ENCODE results near the gene PARN. TPM values are rescaled to one million over a fixed set of nuclear protein-coding genes. Genes with fewer than 3 reads are reported as not detected.
A peak's percentile ranks its signal among the peaks of the same experiment; 100 is the strongest.

PARN gene
- total and polyA plus RNA-seq, 2 experiments from 2014 or later: 32.5 to 61.3 TPM

DNA sequence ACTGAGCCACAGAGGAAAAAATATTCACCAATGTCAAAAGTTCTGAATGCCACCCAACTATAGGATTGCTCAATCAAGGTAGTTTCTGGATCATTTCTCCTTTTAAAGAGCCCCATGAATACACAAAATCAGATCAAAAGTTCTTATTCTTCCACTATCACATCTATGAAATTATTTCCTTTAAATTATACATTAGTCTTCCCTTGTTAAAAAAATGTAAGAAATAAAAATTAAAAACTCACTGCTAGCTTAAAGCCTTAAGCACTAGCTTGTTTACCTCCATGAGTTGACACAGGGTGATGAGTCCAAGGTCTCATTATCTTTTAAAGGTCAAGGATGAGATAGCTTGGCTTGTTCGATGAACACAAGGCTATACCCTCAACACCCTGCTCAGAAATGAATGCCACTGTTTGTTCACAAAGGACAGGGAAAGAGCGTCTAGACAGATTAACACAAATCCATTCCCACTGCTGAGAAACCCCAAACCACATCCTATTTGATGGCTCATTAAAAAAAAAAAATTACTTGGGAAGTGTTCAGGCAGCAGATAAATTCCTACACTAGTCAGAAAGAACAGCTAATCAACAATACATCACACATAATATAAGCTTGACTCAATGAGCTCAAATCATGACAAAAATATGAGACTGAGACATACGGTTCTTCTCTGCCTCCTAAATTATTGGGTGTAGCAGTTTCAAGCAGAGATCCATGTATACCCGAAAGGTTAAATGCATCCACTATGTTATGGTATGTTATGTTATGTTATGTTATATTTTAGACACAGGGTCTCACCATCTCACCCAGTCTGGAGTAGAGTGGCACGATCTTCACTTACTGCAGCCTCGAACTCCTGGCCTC lies 118.9 kb downstream of the PARN start (continued):
- TF ChIP-seq ZNF114 (CRISPR knock-in tag; IDR thresholded peaks at IDR 0.05) (no peak), CREB1 (CRISPR knock-in tag; IDR thresholded peaks at IDR 0.05; ENCODE audit: low read depth) (no peak), POLR2AphosphoS5 (IDR thresholded peaks at IDR 0.05; ENCODE audit: low read depth) (no peak), EZH2 (IDR thresholded peaks at IDR 0.05; ENCODE audit: low read depth, unreplicated experiment) (no peak), ZNF331 (CRISPR knock-in tag; IDR thresholded peaks at IDR 0.05; ENCODE audit: low read depth) (no peak), JUNB (IDR thresholded peaks at IDR 0.05; ENCODE audit: unreplicated experiment) (no peak), STAT1 (IDR thresholded peaks at IDR 0.05; ENCODE audit: unreplicated experiment) (no peak), CTCF (conservative IDR thresholded peaks at IDR 0.05; ENCODE audit: low read depth in 2 of 2) (no peak)
- TF ChIP-seq, protein P1, sequence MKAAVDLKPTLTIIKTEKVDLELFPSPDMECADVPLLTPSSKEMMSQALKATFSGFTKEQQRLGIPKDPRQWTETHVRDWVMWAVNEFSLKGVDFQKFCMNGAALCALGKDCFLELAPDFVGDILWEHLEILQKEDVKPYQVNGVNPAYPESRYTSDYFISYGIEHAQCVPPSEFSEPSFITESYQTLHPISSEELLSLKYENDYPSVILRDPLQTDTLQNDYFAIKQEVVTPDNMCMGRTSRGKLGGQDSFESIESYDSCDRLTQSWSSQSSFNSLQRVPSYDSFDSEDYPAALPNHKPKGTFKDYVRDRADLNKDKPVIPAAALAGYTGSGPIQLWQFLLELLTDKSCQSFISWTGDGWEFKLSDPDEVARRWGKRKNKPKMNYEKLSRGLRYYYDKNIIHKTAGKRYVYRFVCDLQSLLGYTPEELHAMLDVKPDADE (IDR thresholded peaks at IDR 0.05): no peak

DNA sequence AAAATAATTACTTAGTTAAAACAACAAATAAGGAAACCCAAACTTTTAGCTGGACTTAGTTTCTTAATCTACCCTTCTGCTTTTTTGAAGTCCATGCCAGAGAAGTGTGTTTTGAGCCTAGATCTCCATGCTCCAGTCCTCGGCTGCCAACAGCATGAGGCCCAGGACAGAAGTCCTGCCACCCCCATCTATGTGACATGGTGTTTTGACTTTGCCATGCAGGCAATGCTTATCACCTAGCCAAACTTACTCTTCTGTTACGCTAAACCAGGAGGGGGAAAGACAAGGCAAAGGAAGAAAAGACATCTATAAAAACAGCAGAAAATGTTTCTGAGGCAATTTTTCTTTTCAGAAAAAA lies 119.5 kb downstream of the PARN start:
- ATAC-seq: no peak
- no peaks in the 10 kb centered on the region for H3K9me2 ChIP-seq (ENCODE audit: insufficient read depth)
- Mint-ChIP-seq H3K36me3 (ENCODE audit: low read depth) (no peaks in the 10 kb centered on the region), H3K4me3 (no peak overlapping the region), H3K4me1 (peaks cover 24% of the 10 kb centered on the region), H3K27ac (peak overlapping the region; percentile 55; the same call in 1 of the 2 replicates), H3K27me3 (ENCODE audit: insufficient read depth, low read depth, poor library complexity) (peaks cover 4% of the 10 kb centered on the region), H3K9me3 (no peaks in the 10 kb centered on the region)
- H3F3A ChIP-seq (replicated peaks; ENCODE audit: low read depth): no peaks in the 10 kb centered on the region
- peak overlapping the region; percentile 2; the same call in 1 of the 2 replicates for H3K4me2 ChIP-seq
- H3K36me3 ChIP-seq (ENCODE audit: insufficient read depth): no peaks in the 10 kb centered on the region
- peak overlapping the region; percentile 52 for H3K27ac ChIP-seq (ENCODE audit: low read depth)
- H3K4me3 ChIP-seq: no peak overlapping the region
- no peak overlapping the region for H2AFZ ChIP-seq
- peaks cover 20% of the 10 kb centered on the region for H3K4me1 ChIP-seq (ENCODE audit: insufficient read depth)
- no peak for DNase-seq (ENCODE audit: low spot score)
- peaks cover 6% of the 10 kb centered on the region for H3K79me2 ChIP-seq (replicated peaks; ENCODE audit: insufficient read depth)
- H3K27me3 ChIP-seq (ENCODE audit: insufficient read depth): no peaks in the 10 kb centered on the region
- no peaks in the 10 kb centered on the region for H4K20me1 ChIP-seq (replicated peaks; ENCODE audit: insufficient read depth)
- TF ChIP-seq STAT1 (IDR thresholded peaks at IDR 0.05; ENCODE audit: unreplicated experiment) (no peak), CREB1 (CRISPR knock-in tag; IDR thresholded peaks at IDR 0.05; ENCODE audit: low read depth) (no peak), NANOG (IDR thresholded peaks at IDR 0.05; ENCODE audit: borderline replicate concordance) (no peak), ZNF331 (CRISPR knock-in tag; IDR thresholded peaks at IDR 0.05; ENCODE audit: low read depth) (no peak), REST (IDR thresholded peaks at IDR 0.05; ENCODE audit: unreplicated experiment) (no peak), CTCF (conservative IDR thresholded peaks at IDR 0.05; ENCODE audit: low read depth in 2 of 2) (no peak)

All from GM23338 (cell line).